MCF 10A (cell line): ENCODE measurements around the gene COX7A2L. TPM values are rescaled to one million over a fixed set of nuclear protein-coding genes. Genes with fewer than 3 reads are reported as not detected.
A peak's percentile ranks its signal among the peaks of the same experiment; 100 is the strongest.

Experiments
- BruUV-seq: library from RNA; stranded (reverse); fragments of 400-500 nt; replicated peaks from 2 replicates; lab custom pipeline; 2021; lab: Mats Ljungman, UMichigan
- CTCF ChIA-PET: fragments of 300-600 bp; sonication (Branson Sonifier 250); formaldehyde crosslinking; extraction: SDS; loops from one replicate; lab custom pipeline; 2021; ENCODE audit warnings: antibody characterized with exemption, inconsistent platforms; lab: Yijun Ruan, JAX
- POLR2A ChIA-PET: fragments of 300-600, 350-650 bp; sonication (Branson Sonifier 250); formaldehyde crosslinking; extraction: SDS; loops from one replicate; lab custom pipeline; 2020; ENCODE audit warnings: antibody characterized with exemption, inconsistent platforms; lab: Yijun Ruan, JAX
- DNase-seq: peaks from one replicate; pipeline ENCODE4 v3.0.0-alpha.2; 2018; ENCODE audit not compliant: unreplicated experiment
- H3K27ac Mint-ChIP-seq: one replicate; pipeline ENCODE4 v1.8.0; 2022; ENCODE audit warnings: mild to moderate bottlenecking, low read depth, mixed read lengths; ENCODE audit not compliant: unreplicated experiment
- H3K27me3 Mint-ChIP-seq: one replicate; pipeline ENCODE4 v1.8.0; 2022; ENCODE audit warnings: mixed read lengths; ENCODE audit not compliant: insufficient read depth, unreplicated experiment
- H3K36me3 Mint-ChIP-seq: one replicate; pipeline ENCODE4 v1.8.0; 2022; ENCODE audit warnings: mild to moderate bottlenecking, moderate library complexity, mixed read lengths; ENCODE audit not compliant: insufficient read depth, unreplicated experiment
- H3K4me1 Mint-ChIP-seq: one replicate; pipeline ENCODE4 v1.8.0; 2022; ENCODE audit warnings: mixed read lengths; ENCODE audit not compliant: insufficient read depth, unreplicated experiment
- H3K4me3 Mint-ChIP-seq: one replicate; pipeline ENCODE4 v1.8.0; 2022; ENCODE audit warnings: mild to moderate bottlenecking, moderate library complexity, mixed read lengths; ENCODE audit not compliant: unreplicated experiment
- H3K9me3 Mint-ChIP-seq: one replicate; pipeline ENCODE4 v1.8.0; 2022; ENCODE audit warnings: mixed read lengths; ENCODE audit not compliant: unreplicated experiment
- CTCF ChIP-seq: fragments of 200-600 bp; IDR thresholded peaks from one replicate; pipeline ENCODE4 v1.8.0; 2022; ENCODE audit warnings: antibody characterized with exemption, mild to moderate bottlenecking; ENCODE audit not compliant: unreplicated experiment
- intact Hi-C: fragments of 100-400 bp; cut with micrococcal nuclease; formaldehyde crosslinking; loops from 2 replicates; pipeline ENCODE4 v1.14.1; 2022
- total RNA-seq: library from RNA; stranded (reverse); gene quantifications from 2 replicates; pipeline ENCODE4 v1.2.3, GENCODE V29; 2022

Gene COX7A2L
- total RNA-seq, 1 experiment from 2014 or later: 190 TPM

GRCh38 chr2:42372474-42373200 is 11.6 kb upstream of the COX7A2L start:
- TF ChIP-seq CTCF: no peak
- Mint-ChIP-seq H3K9me3 (no peaks in the 10 kb centered on the region), H3K4me1 (peaks cover 13% of the 10 kb centered on the region), H3K4me3 (no peak overlapping the region), H3K36me3 (no peaks in the 10 kb centered on the region), H3K27me3 (no peaks in the 10 kb centered on the region), H3K27ac (no peak overlapping the region)
- BruUV-seq: no TSS peak
- CTCF ChIA-PET: interaction anchor here (0.6 to 2.2 kb wide), 5 partner anchors 10 to 278 kb away, joined by 3 to 9 read pairs (median 3); no protein-coding TSS in a partner anchor
- intact Hi-C loops: no loop called here
- DNase-seq: no peak
- POLR2A ChIA-PET: interaction anchor here (1.6 to 2.8 kb wide), 2 partner anchors 11 to 44 kb away, joined by 6 to 25 read pairs; partner anchors contain the start of gene COX7A2L

GRCh38 chr2:42371611-42372473 is 10.8 kb upstream of the COX7A2L start:
- DNase-seq: peak; percentile 21
- no peaks in the 10 kb centered on the region for H3K9me3 Mint-ChIP-seq
- CTCF ChIA-PET: interaction anchor here (0.6 to 2.2 kb wide), 2 partner anchors 10 to 14 kb away, joined by 3 to 9 read pairs; no protein-coding TSS in a partner anchor
- POLR2A ChIA-PET: interaction anchor here (1.6 to 2.8 kb wide), 2 partner anchors 10 to 43 kb away, joined by 6 to 25 read pairs; partner anchors contain the start of gene COX7A2L
- H3K4me3 Mint-ChIP-seq: peak overlapping the region; percentile 11
- no peak for TF ChIP-seq CTCF
- peaks cover 14% of the 10 kb centered on the region for H3K4me1 Mint-ChIP-seq
- H3K36me3 Mint-ChIP-seq: no peaks in the 10 kb centered on the region
- no TSS peak for BruUV-seq
- H3K27me3 Mint-ChIP-seq: no peaks in the 10 kb centered on the region
- no peak overlapping the region for H3K27ac Mint-ChIP-seq
- intact Hi-C loops: no loop called here

- no peak overlapping the region for H3K4me3 Mint-ChIP-seq
- peaks cover 14% of the 10 kb centered on the region for H3K4me1 Mint-ChIP-seq
- POLR2A ChIA-PET: interaction anchor here (1.2 to 1.3 kb wide), 2 partner anchors 8 to 9 kb away, joined by 3 to 4 read pairs; no protein-coding TSS in a partner anchor
- H3K27ac Mint-ChIP-seq: no peak overlapping the region
- CTCF ChIA-PET: interaction anchor here (0.6 to 0.9 kb wide), 2 partner anchors 16 to 49 kb away, joined by 3 read pairs; no protein-coding TSS in a partner anchor
- no peak for TF ChIP-seq CTCF
- no peaks in the 10 kb centered on the region for H3K27me3 Mint-ChIP-seq
- no peaks in the 10 kb centered on the region for H3K36me3 Mint-ChIP-seq
- no peaks in the 10 kb centered on the region for H3K9me3 Mint-ChIP-seq
- no peak for DNase-seq
- BruUV-seq: no TSS peak
- intact Hi-C loops: loop anchor here (10.0 kb wide), 1 partner anchor 295 kb away; no protein-coding TSS in a partner anchor
Observed at GRCh38 chr2:42369532-42370229, 8.7 kb upstream of the COX7A2L start.
